GM19467 (cell line): ENCODE results near the gene TRMT44.
"Not testable (repeated sequence)": the region's sequence is repeated elsewhere in the genome, so short reads cannot be mapped to it uniquely, and the experiment has no call there.

Source experiments
- ATAC-seq: cut with Tn5 transposase; IDR thresholded peaks from one replicate; pipeline ENCODE4 v1.9.1; 2021; ENCODE audit warnings: mild to moderate bottlenecking, moderate library complexity; ENCODE audit not compliant: unreplicated experiment

The TRMT44 gene

DNA sequence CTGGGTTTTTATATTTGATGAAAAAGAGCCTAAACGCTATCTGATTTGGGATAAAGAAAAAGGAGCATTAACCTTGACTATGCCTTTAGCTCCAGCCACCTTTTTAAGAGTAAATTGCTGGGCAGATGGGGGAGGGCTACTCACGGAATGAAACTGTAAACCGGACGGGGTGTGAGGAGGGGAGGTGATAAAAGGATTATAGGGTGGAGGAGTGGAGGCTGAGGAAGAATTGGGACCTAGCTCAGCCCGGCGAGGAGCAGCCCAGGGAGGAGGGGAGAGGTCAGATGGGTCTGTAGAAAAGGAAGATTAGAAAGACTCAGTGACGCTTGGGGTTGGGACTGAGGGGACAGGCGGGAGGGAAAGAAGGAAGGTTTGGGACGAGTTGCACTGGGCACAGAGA lies 46.1 kb downstream of the TRMT44 start:
- not testable (repeated sequence) for ATAC-seq

GRCh38 chr4:8488791-8489369 lies 48.3 kb downstream of the TRMT44 start:
- ATAC-seq, result no peak

GRCh38 chr4:8491478-8491877 lies 50.9 kb downstream of the TRMT44 start:
- ATAC-seq, result not testable (repeated sequence)

DNA sequence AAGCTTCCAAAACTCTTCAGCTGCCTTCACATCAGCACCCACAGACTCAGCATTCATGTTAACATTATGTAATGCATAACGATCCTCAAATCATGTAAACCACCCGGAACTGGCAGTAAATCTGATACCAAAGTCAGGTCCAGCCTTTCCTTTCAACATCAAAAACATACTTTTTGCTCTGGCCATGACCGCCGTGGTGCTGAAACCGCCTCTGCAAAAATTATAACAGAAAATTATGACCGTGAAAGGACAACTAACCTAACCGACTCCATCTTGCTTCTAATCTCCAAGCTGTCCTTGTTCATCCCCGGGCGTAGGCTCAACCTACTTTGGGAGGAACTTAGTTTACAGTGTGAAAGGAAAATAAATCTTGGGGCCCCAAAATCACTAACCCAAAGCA lies 51.6 kb downstream of the TRMT44 start:
- ATAC-seq, result no peak

GRCh38 chr4:8493484-8493883 lies 52.9 kb downstream of the TRMT44 start:
- no peak for ATAC-seq

DNA sequence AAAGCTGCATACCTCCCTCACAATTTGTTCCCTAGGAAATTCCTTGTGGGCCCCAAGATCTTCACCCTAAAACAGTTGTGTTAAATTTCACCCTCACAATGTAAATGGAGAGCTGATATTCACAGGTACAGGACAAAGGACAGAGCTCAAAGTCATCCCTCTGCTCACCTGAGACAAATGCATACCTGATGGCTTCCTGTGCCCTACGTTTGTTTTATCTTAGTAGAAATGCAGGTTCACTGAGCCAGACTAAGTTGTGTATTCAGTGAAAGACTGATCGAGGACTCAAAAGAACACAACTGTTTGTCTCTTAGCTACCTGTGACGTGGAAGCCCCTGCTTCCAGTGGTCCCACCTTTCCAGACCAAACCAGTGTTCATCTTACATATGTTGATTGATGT lies 53.6 kb downstream of the TRMT44 start:
- no peak for ATAC-seq

DNA sequence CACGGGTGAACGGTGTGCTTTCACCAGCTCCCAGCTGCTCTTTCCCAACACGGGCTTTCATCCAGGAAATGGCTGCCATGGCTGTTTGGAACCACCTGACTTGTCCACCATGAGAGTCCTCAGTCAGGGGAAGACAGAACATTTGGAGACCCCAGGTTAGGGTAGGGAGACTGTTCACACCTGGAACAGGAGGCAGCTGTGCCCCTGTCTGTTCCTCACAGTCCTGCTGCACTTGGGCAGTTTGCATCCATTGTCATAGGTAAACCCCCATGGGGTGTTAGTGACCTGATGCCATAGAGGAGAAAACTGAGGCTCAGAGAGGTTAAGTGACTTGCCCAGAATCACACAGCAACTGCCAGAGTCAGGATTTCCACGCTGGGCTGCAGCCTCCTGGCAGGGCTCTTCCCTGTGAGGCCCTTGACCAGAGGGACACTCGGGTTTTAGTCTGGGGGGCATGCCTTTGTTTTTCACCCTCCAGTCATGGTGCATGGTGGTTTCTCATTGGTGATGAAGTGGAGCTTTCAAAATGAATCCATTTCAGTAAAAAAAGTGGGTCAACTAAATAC lies 54.5 kb downstream of the TRMT44 start:
- ATAC-seq, result no peak

DNA sequence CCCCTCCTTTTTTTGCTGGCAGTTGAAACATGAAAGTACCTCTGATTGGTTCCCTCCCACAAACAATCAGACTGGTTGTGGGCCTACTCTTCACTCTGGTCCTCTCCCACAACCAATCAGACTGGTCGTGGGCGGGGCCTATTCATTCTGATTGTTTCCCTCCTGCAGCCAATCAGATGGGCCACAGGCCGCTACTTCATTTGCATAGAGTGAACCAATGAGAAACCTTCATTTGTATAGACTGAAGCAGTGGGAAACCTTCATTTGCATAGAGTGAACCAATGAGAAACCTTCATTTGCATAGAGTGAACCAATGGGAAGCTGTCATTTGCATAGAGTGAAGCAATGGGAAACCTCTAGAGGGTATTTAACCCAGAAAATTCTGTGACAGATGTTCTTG lies 55.2 kb downstream of the TRMT44 start:
- no peak for ATAC-seq

DNA sequence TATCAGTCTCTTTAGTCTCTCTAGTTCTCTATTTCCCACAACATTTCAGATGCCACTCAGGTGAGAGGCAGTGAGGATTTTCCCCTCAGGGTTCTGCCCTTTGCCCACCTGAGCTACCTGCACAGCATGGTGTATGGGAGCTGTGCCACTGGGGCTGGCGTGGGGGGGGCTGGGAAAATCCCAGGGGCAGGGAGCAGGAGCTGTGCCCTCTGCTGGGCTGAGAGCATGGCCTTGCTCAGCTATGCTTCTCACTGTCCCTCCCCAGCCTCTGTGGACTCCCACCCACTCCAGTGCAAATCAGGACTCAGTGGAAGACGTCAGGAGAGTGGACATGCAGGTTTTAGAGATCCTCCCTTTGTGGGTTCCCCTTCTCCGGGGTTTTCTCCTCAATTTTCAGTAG lies 57.2 kb downstream of the TRMT44 start:
- no peak for ATAC-seq

- ATAC-seq, result no peak
Measured at GRCh38 chr4:8500966-8501365, 60.4 kb downstream of the TRMT44 start.

DNA sequence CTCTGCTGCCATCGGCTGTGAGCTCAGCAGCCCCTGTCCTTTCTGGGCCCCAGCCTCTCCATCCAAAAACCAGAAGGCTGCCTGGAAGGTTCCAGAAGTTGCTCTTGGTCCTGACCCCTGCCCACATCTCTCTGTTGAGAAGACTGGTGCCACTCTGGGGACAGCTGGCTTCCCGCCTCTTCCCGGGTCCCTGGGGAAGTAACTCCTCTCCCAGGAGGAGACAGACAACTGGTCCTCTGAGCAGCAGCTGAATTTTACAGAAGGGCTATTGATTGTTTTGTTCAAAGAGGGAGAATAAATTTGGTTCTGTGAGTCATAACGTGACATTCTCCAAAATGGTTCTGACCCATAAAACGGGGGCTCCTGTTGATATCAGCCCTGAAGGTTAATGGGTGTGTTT lies 61.2 kb downstream of the TRMT44 start:
- ATAC-seq, result no peak

DNA sequence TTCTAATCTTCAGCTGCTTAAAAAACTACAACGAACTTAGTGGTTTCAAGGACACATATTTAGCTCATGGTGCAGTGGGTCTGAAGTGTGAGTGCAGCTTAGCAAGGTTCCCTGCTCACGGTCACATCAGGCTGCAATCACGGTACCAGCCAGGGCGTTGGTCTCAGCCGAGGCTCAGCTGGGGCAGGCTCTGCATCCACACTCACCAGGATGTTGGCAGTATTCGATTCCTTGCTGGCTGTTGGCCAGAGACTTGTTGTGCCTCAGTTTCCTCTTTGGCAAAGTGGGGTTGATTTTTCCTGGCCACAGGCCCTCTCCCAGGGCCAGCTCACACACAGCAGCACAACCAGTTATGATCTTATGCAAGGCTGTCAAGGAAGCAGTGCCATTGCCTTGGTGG lies 61.8 kb downstream of the TRMT44 start:
- ATAC-seq, result no peak

- no peak for ATAC-seq
Measured at GRCh38 chr4:8502836-8503585, 62.4 kb downstream of the TRMT44 start.

GRCh38 chr4:8503801-8504200 lies 63.2 kb downstream of the TRMT44 start:
- no peak for ATAC-seq

DNA sequence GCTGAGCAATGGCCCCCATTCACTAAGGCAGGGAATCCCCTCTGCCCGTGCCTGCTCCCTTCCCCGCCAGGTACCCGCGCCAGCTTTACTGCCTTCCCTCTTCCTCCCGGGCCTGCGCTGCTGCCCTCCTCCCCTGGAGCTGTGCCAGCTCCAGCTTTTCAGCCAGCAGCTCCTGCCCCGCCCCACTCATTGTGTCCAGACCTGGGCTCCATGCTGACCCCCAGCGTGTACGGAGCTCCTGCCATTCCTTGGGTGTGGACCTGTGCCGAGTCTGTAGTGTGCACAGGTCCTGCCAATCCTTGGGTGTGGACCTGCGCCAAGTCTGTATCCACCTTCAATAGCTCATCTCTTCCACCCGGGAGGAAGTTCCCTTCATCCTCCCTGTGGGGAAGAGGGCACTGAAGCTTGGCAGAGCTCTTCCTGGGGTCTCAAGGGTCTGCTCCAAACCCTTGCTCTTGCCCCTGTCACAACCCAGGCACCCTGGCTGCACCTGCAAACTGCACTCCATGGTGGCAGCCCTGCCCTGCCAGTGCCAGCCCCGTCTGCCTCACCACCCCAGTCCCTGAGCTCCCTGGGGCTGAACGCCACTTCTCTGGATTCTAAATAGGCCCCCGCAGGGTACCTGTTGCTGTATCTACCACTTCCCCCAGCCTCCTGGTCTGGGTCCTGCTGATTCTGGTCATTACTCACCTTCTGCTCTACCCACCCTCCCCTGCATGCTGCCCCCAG lies 63.9 kb downstream of the TRMT44 start:
- ATAC-seq, result no peak

DNA sequence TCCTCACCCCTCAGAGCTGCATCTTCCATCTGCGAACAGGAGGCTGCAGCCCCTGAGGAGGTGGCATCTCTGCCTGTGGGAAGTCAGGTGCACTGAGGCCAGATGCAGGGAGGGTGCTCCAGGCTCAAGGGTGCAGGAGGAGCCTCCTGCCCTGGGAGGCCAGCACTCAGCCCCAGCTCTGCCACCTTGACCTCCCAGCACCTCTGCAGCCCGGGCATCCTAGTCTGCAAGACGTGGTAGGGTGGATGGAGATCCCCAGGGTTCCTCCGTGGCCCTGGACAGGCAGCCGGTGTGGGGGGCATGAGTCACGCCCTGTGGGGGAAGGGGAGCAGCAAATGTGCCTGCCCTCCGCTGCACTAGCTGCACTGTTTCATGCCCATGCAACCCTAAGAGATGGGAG lies 64.7 kb downstream of the TRMT44 start:
- no peak for ATAC-seq

GRCh38 chr4:8506006-8506372 lies 65.4 kb downstream of the TRMT44 start:
- no peak for ATAC-seq

- no peak for ATAC-seq
Measured at GRCh38 chr4:8506373-8507195, 66.0 kb downstream of the TRMT44 start.

DNA sequence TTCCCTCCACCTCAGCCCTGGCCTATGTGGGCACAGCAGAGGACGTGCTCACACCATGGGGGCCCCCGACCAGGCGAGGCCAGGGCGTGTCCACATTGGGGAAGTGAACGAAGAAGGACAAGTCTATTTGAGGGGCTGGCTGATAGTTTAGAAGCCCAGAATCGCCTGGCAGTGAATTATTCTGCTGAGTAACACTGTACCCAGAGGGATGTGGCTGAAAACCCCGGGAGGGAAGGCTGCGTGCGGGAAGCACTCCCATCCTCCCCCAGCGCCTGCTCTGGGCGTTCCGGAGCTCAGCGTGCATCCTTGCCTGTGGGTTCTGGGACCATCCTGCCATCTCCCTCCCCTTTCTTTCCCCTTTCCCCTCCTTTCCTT lies 66.6 kb downstream of the TRMT44 start:
- ATAC-seq, result no peak

GRCh38 chr4:8507624-8508023 lies 67.0 kb downstream of the TRMT44 start:
- ATAC-seq, result no peak

DNA sequence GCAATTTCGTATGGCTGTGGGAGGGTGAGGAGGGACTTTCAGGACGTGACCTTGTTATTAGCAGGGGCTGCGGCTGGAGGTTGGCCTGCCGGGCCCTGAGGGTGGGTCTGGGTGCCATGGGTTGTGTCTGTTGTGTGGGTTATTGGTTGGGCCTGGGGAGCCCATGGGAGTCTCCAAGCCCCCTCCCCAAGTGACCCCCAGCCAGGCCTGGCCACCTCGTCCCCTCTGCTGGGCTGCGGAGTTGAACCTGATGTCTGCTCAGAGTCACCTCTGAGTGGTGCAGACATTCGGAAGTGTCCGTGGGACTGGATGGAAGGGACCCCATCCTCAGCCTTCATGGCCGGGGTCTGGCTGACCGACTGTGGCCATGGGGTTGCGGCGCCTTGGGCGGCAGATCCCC lies 67.7 kb downstream of the TRMT44 start:
- ATAC-seq, result no peak
